Neuronal stem cell (in vitro differentiated cells): ENCODE results near the gene ITPKC.

Experiments used
- DNase-seq: peaks from one replicate; pipeline ENCODE4 v3.0.0-alpha.2; 2013; ENCODE audit warnings: low spot score
- H2AFZ ChIP-seq: one replicate; pipeline ENCODE4 v1.6.1; 2013; ENCODE audit warnings: mild to moderate bottlenecking, low read length, inconsistent platforms
- H2AK5ac ChIP-seq: 2 replicates; pipeline ENCODE4 v1.6.1; 2013; ENCODE audit warnings: low read depth, mild to moderate bottlenecking, inconsistent platforms, low read length, moderate library complexity, mixed read lengths
- H2BK120ac ChIP-seq: 2 replicates; pipeline ENCODE4 v1.6.1; 2013; ENCODE audit warnings: low read depth, mild to moderate bottlenecking, inconsistent platforms, low read length, moderate library complexity, mixed read lengths
- H2BK12ac ChIP-seq: one replicate; pipeline ENCODE4 v1.6.1; 2013; ENCODE audit warnings: low read length, inconsistent platforms
- H2BK15ac ChIP-seq: 2 replicates; pipeline ENCODE4 v1.6.1; 2013; ENCODE audit warnings: mild to moderate bottlenecking, low read length, inconsistent platforms, mixed read lengths
- H2BK5ac ChIP-seq: one replicate; pipeline ENCODE4 v1.6.1; 2013; ENCODE audit warnings: inconsistent platforms, mild to moderate bottlenecking, low read length, moderate library complexity
- H3K14ac ChIP-seq: one replicate; pipeline ENCODE4 v1.6.1; 2013; ENCODE audit warnings: low read length, inconsistent platforms
- H3K18ac ChIP-seq: 2 replicates; pipeline ENCODE4 v1.6.1; 2013; ENCODE audit warnings: low read length, inconsistent platforms
- H3K23ac ChIP-seq: 2 replicates; pipeline ENCODE4 v1.6.1; 2013; ENCODE audit warnings: low read depth, mild to moderate bottlenecking, mixed read lengths, low read length, inconsistent platforms; ENCODE audit not compliant: poor library complexity
- H3K27ac ChIP-seq: replicated peaks from 3 replicates; pipeline ENCODE4 v1.5.1; 2013; ENCODE audit warnings: low read length, inconsistent platforms
- H3K27me3 ChIP-seq, 3 experiments: 2 replicates each; pipeline ENCODE4 v1.6.1; 2013; ENCODE audit warnings: low read length in 3 of 3, mild to moderate bottlenecking in 2 of 3, inconsistent platforms in 1 of 3, low read depth in 1 of 3, mixed read lengths in 1 of 3, moderate library complexity in 1 of 3; ENCODE audit not compliant: control insufficient read depth in 3 of 3, insufficient read depth in 3 of 3
- H3K36me3 ChIP-seq, 2 donors: replicated peaks in 1 of 2; 2 replicates each; pipeline ENCODE4 v1.6.1; 2013; ENCODE audit warnings: low read length in 2 of 2; ENCODE audit not compliant: control insufficient read depth in 2 of 2, insufficient read depth in 2 of 2
- H3K4ac ChIP-seq: 2 replicates; pipeline ENCODE4 v1.6.1; 2013; ENCODE audit warnings: inconsistent platforms, mild to moderate bottlenecking, low read length, moderate library complexity
- H3K4me1 ChIP-seq, 2 donors: 1 replicate in 1 of 2; 2 replicates in 1 of 2; pipeline ENCODE4 v1.6.1; 2013; ENCODE audit warnings: low read length in 2 of 2, low read depth in 1 of 2; ENCODE audit not compliant: control insufficient read depth in 2 of 2, insufficient read depth in 1 of 2
- H3K4me2 ChIP-seq: one replicate; pipeline ENCODE4 v1.6.1; 2013; ENCODE audit warnings: mild to moderate bottlenecking, low read length, inconsistent platforms; ENCODE audit not compliant: insufficient read depth, poor library complexity, severe bottlenecking
- H3K4me3 ChIP-seq, 2 donors: 2 replicates each; pipeline ENCODE4 v1.5.1; 2013; ENCODE audit warnings: low read length in 2 of 2, mild to moderate bottlenecking in 2 of 2, inconsistent platforms in 1 of 2, moderate library complexity in 1 of 2
- H3K79me1 ChIP-seq: one replicate; pipeline ENCODE4 v1.6.1; 2013; ENCODE audit warnings: low read depth, mild to moderate bottlenecking, inconsistent platforms, low read length, moderate library complexity
- H3K9ac ChIP-seq: one replicate; pipeline ENCODE4 v1.6.1; 2013; ENCODE audit warnings: mild to moderate bottlenecking, low read depth, low read length, inconsistent platforms; ENCODE audit not compliant: poor library complexity
- H3K9me3 ChIP-seq, 2 donors: replicated peaks in 1 of 2; 2 replicates each; pipeline versions ENCODE3 to v1.6.1; 2013; ENCODE audit warnings: low read length in 2 of 2, mild to moderate bottlenecking in 2 of 2, inconsistent platforms in 1 of 2, low read depth in 1 of 2, mixed read lengths in 1 of 2, moderate library complexity in 1 of 2; ENCODE audit not compliant: control insufficient read depth in 2 of 2, insufficient read depth in 1 of 2
- H4K8ac ChIP-seq: one replicate; pipeline ENCODE4 v1.6.1; 2013; ENCODE audit warnings: low read depth, mild to moderate bottlenecking, inconsistent platforms, low read length, moderate library complexity
- H4K91ac ChIP-seq: one replicate; pipeline ENCODE4 v1.6.1; 2013; ENCODE audit warnings: low read length, low read depth, mild to moderate bottlenecking, inconsistent platforms; ENCODE audit not compliant: poor library complexity
- WGBS, 2 donors: extraction: QIAGEN DNeasy Blood & Tissue Kit; methylation state at CpG; one replicate each; pipeline ENCODE4 v1.1.7; 2013; ENCODE audit warnings: missing lambda C conversion rate in 2 of 2, mixed read lengths in 1 of 2; ENCODE audit not compliant: insufficient read length in 2 of 2, insufficient replicate concordance in 1 of 2; ENCODE audit errors: extremely low coverage in 2 of 2; 5-methylcytosine and 5-hydroxymethylcytosine counted together

The ITPKC gene

GRCh38 chr19:40736661-40737060 is 19.7 kb downstream of the ITPKC start:
- Histone ChIP-seq H3K27me3 (no peaks in the 10 kb centered on the region), H3K23ac (no peak overlapping the region), H3K18ac (no peak overlapping the region), H2BK5ac (no peak overlapping the region), H3K9ac (no peak overlapping the region), H3K79me1 (peaks cover 3% of the 10 kb centered on the region), H4K91ac (no peak overlapping the region), H2BK12ac (no peak overlapping the region), H3K36me3 (peaks cover 38 to 82% of the 10 kb centered on the region in 2 donors), H3K27ac (no peak overlapping the region), H2BK120ac (no peak overlapping the region), H2AK5ac (no peak overlapping the region), H3K9me3 (peaks cover 0 to 1% of the 10 kb centered on the region in 2 donors), H3K4ac (no peak overlapping the region), H3K4me2 (no peak overlapping the region), H3K4me3 (no peak overlapping the region), H2AFZ (no peak overlapping the region), H4K8ac (no peak overlapping the region), H3K4me1 (no peaks in the 10 kb centered on the region), H3K14ac (no peak overlapping the region), H2BK15ac (no peak overlapping the region)
- WGBS, 2 donors: no CpG with 5 or more reads among the region's 9 CpGs
- no peak for DNase-seq

- no peak overlapping the region for H4K8ac ChIP-seq
- H3K14ac ChIP-seq: no peak overlapping the region
- H3K79me1 ChIP-seq: peaks cover 3% of the 10 kb centered on the region
- no peak overlapping the region for H2AFZ ChIP-seq
- H2AK5ac ChIP-seq: no peak overlapping the region
- H3K4me1 ChIP-seq: no peaks in the 10 kb centered on the region
- peaks cover 0 to 1% of the 10 kb centered on the region in 2 donors for H3K9me3 ChIP-seq
- no peak overlapping the region for H3K4ac ChIP-seq
- no peak overlapping the region for H3K27ac ChIP-seq
- DNase-seq: no peak
- no peak overlapping the region for H3K9ac ChIP-seq
- no peak overlapping the region for H2BK5ac ChIP-seq
- no peak overlapping the region for H4K91ac ChIP-seq
- WGBS, 2 donors: no CpG with 5 or more reads among the region's 9 CpGs
- no peak overlapping the region for H3K18ac ChIP-seq
- no peak overlapping the region for H3K23ac ChIP-seq
- H3K4me3 ChIP-seq: no peak overlapping the region
- peaks cover 39 to 83% of the 10 kb centered on the region in 2 donors for H3K36me3 ChIP-seq
- no peak overlapping the region for H3K4me2 ChIP-seq
- H3K27me3 ChIP-seq: no peaks in the 10 kb centered on the region
- H2BK12ac ChIP-seq: no peak overlapping the region
- no peak overlapping the region for H2BK120ac ChIP-seq
- no peak overlapping the region for H2BK15ac ChIP-seq
Observed at GRCh38 chr19:40737102-40737644, 20.3 kb downstream of the ITPKC start.

GRCh38 chr19:40739030-40739839 is 22.3 kb downstream of the ITPKC start:
- Histone ChIP-seq H2AK5ac (no peak overlapping the region), H2BK12ac (no peak overlapping the region), H3K14ac (no peak overlapping the region), H2AFZ (no peak overlapping the region), H4K8ac (peak overlapping the region; percentile 65), H4K91ac (no peak overlapping the region), H3K9ac (peak overlapping the region; percentile 60), H3K4ac (peak overlapping the region; percentile 11), H3K4me3 (no peak overlapping the region), H3K79me1 (peaks cover 3% of the 10 kb centered on the region), H3K36me3 (peaks cover 36 to 77% of the 10 kb centered on the region in 2 donors), H3K27ac (no peak overlapping the region), H3K4me1 (no peaks in the 10 kb centered on the region), H3K27me3 (no peaks in the 10 kb centered on the region), H3K4me2 (no peak overlapping the region), H2BK5ac (peak overlapping the region; percentile 87), H3K9me3 (peaks cover 0 to 1% of the 10 kb centered on the region in 2 donors), H2BK120ac (no peak overlapping the region), H3K23ac (peak overlapping the region; percentile 73), H2BK15ac (peak overlapping the region; percentile 11), H3K18ac (no peak overlapping the region)
- no CpG with 5 or more reads among the region's 22 CpGs for whole genome bisulfite sequencing, 2 donors
- no peak for DNase-seq

- Histone ChIP-seq H3K4me1 (no peaks in the 10 kb centered on the region), H3K27ac (no peak overlapping the region), H2BK12ac (no peak overlapping the region), H3K36me3 (peaks cover 33 to 71% of the 10 kb centered on the region in 2 donors), H3K9ac (peak overlapping the region; percentile 44), H3K4me2 (no peak overlapping the region), H2BK120ac (no peak overlapping the region), H3K9me3 (peaks cover 0 to 1% of the 10 kb centered on the region in 2 donors), H4K91ac (no peak overlapping the region), H3K4me3 (no peak overlapping the region), H2BK5ac (no peak overlapping the region), H2AFZ (no peak overlapping the region), H4K8ac (peak overlapping the region; percentile 65), H3K4ac (no peak overlapping the region), H3K27me3 (no peaks in the 10 kb centered on the region), H3K23ac (no peak overlapping the region), H2AK5ac (no peak overlapping the region), H3K79me1 (peaks cover 3% of the 10 kb centered on the region), H3K18ac (no peak overlapping the region), H3K14ac (no peak overlapping the region), H2BK15ac (no peak overlapping the region)
- no peak for DNase-seq
- no CpG with 5 or more reads among the region's 16 CpGs for WGBS, 2 donors
Observed at GRCh38 chr19:40739871-40740703, 23.2 kb downstream of the ITPKC start.
